RPMI7951 (cell line): ENCODE data around the gene S100P. TPM values are rescaled to one million over a fixed set of nuclear protein-coding genes. Genes with fewer than 3 reads are reported as not detected.
A peak's percentile ranks its signal among the peaks of the same experiment; 100 is the strongest.

ENCODE experiments used
- DNase-seq: peaks from one replicate; pipeline ENCODE4 v3.0.0-alpha.2; 2012; ENCODE audit warnings: low read depth
- total RNA-seq: library from RNA; depleted of rRNA; stranded (reverse); fragments of >200 nt; shearing (Covaris generic); gene quantifications from 2 replicates; pipeline ENCODE4 v1.2.3, GENCODE V29; 2014

S100P gene
- total RNA-seq, 1 experiment from 2014 or later: not detected

DNA sequence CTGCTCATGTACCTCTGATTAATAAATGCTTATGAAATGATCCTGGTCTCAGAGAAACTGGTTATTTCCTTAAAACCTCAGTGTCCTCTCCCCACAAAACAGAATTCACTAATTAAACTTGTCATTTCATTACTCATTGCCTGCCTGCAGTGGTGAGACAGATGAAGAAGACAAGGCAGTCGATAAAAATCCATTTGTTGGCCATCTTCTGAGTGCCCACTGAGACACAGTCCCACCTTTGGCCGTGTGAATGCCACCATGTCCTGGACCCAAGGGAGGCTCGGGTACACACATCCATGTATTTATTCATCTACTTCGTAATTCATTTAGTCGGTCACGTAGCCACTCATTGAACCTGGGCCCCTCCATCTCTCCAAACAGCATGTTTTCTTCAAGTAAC lies 3.5 kb downstream of the S100P start:
- no peak for DNase-seq

DNA sequence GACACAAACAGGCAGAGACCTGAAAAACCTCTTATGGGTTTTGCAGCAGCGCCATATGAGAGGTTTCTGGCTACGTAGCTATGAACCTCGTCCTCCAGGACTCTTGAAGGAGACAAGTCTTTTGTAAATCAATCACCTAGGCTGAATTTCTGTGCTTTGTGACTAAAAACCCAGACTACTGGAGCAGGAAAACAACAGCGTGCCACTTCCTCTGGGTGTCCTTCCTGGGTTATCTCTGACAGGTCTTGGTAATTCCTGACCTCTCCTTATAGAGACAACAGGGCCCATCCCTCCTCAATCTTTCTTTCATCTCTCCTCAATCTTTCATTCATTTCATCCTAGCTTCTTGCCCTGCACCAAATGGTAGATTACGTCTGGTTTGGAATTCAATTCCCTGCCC lies 5.7 kb downstream of the S100P start:
- DNase-seq: no peak

DNA sequence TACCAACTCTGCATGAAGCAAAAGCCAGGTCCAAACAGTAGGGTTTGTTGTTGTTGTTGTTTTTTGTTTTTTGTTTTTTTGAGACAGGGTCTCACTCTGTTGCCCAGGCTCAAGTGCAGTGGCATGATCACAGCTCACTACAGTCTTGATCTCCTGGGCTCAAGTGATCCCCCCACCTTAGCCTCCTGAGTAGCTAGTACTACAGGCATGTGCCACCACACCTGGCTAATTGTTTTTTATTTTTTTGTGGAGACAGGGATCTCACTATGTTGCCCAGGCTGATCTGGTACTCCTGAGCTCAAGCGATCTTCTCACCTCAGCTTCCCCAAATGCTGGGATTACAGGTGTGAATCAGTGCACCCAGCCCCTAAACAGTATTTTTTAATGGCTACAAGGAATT lies 6.2 kb downstream of the S100P start:
- no peak for DNase-seq

DNA sequence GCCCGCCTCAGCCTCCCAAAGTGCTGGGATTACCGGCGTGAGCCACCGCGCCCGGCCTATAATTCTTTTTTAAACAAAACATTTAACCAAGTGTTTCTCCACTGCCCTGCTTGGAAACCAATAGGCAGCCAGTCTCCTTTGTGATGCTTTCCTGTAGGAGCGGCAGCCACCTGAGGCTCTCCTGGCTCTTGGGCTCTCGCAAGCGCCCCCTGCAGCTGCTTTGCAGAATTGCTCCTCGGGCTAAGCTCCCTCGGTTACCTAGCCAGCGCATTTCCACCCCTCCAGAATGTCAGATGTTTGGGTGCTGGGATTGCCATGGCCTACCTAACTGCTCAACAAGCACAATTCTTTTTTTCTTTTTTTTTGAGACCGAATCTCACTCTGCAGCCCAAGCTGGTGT lies 7.7 kb downstream of the S100P start:
- no peak for DNase-seq

DNA sequence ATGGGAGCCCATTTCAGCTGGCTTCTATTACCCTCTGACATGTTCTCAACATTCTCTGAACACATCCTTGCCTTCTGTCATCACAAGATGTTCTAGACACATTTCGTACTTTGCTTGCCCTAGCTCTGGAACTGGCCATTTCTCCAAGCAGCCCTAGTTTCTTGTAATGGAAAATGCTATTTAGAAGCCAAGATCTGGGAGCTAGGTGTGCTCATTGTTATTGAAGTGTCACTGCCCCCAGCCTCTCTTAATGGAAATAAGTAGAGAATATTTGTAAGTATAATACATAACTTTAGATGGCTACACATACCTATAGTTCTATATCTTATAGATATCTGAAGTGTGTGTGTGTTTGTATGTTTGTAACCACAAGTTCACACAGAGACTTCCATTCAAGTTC lies 9.1 kb downstream of the S100P start:
- DNase-seq: no peak

DNA sequence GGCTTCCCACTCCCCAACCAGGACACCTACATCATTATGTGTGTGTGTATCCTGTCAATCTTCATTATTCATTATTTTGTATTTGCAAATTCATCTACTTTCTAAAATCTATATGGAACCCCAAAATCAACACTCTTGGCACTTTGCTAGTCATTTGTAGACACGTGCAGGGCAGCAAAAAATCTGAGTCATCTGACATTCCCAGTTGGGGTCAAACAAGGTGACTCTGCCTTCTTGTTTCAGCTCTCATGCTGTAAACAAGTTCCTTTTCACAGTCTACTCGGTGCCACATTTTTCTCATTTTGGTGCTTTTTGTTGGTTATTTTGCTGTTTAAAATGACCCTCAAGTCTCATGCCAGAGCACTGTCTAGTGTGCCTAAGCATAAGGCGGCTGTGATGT lies 10.1 kb downstream of the S100P start:
- DNase-seq: no peak

DNA sequence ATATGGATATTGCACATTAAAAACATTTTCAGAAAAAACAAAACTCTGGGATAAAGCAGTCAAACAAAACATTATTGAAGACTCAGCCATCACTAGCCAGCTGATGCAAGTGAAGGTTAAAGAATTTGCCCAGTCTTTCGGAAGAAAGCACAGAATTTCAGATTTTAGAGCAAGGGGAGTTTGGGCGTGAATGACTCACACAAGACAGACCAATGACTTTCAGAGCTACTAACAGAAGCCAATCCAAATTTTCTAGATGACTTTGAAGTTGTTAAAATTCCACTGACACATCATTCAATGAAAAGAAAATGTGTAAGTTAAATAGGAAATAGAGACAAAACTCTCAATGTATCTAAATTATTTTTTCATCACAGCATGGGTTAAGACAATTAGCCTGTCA lies 12.0 kb downstream of the S100P start:
- DNase-seq: no peak

DNA sequence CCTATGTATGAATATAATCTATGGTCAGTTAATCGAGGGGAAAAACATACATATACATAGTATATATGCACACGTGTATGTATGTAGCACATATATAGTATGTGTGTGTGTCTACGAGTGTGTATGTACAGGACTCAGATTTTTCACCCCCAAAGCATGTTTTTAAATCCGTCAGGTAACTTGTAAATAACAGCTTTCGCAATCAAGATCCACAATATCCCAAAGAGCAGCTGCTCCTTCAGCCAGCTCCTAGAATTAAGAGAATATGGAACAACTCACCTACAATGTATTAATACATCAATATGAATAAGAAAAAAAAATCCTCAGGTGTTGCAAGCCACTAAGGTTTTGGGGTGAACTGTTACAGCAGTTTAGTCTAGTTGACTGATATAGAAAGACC lies 12.5 kb downstream of the S100P start:
- no peak for DNase-seq

DNA sequence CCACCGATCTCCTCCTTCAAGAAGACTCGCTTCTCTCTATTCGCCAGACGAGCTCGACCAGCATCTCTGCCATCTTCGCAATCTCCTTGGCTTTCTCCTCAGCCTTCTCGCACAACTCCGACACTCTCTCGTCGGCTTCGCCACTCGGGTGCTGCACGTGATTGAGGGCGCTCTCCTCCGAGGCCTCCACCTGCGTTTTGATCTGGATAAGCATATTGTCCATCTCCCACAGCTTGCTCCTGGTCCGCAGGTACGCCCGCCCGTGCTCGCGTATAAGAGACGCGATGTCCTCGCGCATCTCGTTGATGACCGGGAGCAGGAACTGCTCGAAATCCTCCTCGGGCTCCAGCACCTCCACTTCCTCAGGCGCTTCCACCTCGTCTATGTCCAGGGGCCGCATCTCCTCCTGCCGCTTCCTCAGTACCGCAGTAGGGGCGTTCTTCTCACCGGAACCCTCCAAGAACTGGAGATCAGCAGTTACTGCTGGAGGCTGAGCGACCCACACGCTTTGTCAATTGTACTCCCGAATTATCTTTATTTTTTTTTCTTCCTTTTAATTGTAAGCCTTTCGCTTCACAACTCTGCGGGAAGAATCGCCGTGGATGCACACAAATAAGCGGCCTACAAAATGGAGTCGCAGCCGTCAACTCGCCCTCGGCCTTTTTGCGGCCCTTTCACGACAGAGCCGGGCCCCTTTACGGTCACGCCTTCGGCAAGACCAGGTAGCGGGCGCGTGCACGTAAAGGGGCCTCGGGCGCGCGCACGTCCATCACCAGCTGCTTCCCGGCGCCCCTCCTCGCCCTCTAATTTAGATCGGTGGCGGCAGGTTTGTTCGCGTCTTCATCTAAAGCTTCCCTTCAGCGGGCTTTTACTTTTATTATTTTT lies 15.8 kb downstream of the S100P start, which contains the start of gene MRFAP1L1:
TSS of gene MRFAP1L1 (minus strand) at position 636 of the 885 bp plus-strand sequence. CDS start at position 400, 236 bp downstream.
- DNase-seq: peak; percentile 94

DNA sequence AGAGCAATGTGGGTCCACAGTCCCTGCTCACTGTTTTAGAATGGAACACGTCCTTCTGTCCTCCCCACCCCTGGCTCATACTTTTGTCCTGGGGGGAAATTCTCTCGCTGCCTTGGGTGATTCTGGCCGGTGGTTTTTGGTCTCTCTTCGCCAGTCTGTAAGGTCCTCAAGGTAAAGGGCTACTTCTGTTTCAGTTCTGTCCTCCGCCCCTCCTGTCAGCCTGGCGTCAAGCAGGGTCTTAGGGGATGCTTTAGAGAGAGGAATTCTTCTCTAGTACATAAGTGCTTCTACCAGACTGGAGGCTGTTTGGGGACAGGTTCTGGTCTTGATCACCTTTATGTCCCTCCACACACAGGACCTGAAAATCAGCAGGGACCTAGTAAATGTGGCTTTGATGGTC lies 16.6 kb downstream of the S100P start:
- no peak for DNase-seq

DNA sequence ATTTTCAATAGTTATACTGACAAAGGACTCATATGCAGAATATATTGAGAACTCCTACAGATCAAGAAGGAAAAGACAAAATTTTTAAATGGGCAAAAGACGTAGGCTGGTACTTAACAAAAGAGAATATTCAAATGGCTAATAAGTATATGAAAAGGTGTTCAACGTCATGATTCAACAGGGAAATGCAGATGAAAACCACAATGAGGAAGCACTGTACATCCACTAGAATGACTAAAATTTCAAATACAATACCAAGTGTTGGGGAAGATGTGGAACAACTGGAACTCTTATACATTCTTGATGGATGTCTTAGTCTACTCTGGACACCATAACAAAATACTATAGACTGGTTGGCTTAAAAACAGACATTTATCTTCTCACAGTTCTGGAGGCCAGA lies 17.3 kb downstream of the S100P start:
- DNase-seq: no peak

DNA sequence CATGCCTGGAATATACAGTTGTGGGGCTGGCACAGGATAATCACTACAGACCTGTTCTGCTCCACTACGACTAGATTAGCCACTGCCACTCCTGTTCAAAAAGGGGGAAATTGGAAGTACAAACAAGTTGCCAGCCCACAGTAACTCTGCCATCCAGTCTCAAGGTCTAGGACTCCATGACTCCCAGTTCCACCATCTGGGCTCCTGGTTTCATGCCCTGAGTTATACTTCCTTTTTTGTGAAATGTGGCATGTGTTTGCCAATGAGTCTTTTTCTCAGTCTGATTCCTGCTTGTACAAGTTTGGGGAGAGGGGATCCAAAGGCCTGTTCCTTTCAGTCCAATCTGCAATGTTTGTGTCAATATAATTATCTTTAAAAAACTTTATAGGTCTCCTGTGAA lies 21.3 kb downstream of the S100P start:
- no peak for DNase-seq

DNA sequence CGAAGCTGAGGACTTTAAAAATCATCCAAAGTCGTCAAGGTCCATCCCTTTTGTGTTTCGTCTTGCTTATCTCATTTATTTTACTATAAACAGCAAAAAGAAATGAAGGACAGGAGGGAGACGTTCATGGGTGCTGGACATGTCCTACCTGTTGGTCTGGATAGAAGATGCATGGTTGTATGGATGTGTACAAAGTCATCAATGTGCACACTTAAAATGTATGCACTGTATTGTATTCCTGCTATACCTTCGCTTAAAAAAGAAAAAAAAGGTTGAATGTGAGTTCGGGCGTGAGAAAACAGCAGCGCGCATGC lies 22.0 kb downstream of the S100P start:
- DNase-seq: no peak

DNA sequence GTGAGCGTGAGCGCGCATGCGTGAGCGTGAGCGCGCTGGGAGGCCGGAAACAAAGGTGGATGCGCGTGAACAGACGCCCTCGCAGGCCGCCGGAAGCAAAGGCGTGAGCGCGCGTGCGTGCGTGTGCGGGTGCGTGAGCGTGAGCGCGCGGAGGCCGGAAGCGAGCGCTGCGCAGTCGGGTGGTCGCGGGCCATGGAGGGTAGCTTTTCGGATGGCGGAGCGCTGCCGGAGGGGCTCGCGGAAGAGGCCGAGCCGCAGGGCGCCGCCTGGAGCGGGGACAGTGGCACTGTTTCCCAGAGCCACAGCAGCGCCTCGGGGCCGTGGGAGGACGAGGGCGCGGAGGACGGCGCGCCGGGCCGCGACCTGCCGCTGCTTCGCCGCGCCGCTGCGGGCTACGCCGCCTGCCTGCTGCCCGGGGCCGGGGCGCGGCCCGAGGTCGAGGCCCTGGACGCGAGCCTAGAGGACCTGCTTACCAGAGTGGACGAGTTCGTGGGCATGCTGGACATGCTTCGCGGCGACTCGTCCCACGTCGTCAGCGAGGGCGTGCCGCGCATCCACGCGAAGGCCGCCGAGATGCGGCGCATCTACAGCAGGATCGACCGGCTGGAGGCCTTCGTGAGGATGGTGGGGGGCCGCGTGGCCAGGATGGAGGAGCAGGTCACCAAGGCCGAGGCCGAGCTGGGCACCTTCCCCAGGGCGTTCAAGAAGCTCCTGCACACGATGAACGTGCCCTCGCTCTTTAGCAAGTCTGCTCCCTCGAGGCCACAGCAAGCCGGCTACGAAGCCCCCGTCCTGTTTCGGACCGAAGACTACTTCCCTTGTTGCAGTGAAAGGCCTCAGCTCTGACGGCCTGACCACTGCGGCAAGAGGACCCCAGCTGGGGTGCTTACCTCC lies 22.6 kb downstream of the S100P start, which contains the start of gene BLOC1S4:
TSS of gene BLOC1S4 (plus strand) at position 157 of the 894 bp plus-strand sequence. CDS start at position 193, 36 bp downstream.
- DNase-seq: peak; percentile 85

DNA sequence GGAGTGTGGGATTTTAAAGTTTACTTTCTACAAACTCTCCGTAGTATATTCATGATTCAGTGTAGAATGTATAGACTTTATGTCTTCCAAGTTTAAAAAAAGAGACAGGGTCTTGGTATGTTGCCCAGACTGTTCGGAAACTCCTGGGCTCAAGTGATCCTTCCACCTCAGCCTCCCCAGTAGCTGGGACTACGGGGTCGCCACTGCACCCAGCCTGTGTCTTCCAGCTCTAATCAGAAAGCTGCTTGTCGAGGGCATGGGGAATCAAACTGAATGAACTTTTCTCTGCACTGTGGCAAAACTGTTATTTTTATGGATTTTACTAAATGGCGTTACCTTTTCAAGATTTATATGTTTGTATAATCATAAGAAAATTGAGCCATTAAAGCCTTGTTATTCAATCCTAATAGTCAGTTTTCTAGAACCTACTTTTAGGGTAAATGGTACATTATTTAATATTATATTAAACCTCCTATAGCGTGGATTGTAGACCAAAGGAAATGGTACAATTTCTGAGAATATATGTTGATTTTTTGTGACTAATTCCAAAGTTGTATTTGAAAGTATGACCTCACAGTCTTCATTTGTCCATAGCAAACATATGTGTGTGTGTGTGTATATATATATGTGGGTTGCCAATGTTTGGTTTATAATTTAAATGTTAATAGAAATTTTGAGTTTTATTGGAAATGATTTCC lies 23.4 kb downstream of the S100P start:
- no peak for DNase-seq

DNA sequence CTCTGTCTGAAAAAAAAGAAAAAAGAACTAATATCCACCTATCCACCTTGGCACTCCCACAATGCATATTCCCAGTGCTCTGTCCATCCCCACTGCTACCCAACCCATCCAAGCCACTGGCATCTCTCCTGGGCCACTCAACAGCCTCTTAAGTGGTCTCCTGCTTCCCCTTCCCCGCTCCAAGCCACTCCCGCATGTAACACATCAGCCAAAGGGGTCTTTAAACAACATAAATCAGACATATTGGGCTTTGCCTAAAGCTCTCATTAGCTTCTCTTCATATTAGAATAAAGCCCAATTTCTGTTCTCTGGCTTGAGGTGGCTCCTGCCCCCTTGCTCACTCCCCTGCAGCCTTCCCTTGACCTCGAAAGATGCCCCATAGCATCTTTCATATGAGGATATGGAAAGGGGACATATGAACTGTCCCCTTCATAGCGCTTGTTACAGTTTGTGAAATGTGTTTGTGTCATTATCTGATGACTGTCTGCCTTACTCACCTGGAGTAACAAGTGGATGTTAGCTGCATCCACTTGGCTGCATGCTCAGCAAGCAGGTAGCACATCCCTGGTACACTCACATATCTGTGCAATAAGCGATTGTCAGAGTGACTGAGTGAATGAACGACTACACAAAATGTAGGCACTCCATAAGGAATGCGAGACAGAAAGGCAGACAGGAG lies 25.4 kb downstream of the S100P start:
- no peak for DNase-seq

DNA sequence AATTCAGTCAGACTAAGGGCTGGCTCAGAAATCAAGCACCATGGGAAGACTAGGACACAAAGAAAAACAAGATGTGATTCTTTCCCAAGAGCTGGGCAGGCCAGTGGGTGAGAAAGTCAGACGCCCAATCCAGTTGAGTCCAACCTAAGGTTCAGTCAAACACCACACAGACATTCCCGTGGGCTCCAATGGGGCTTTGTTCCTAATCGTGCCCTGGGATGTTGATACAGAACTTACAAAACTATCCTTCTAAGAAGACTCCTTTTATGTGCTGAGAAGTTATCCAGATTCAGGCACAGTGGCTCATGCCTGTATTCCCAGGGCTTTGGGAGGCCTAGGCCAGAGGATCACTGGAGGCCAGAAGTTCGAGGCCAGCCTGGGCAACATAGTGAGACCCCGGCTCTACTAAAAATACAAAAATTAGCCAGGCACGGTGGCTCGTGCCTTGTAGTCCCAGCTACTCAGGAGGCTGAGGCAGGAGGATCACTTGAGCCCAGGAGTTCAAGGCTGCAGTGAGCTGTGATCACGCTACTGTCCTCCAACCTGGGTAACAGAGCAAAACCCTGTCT lies 26.0 kb downstream of the S100P start:
- DNase-seq: no peak

DNA sequence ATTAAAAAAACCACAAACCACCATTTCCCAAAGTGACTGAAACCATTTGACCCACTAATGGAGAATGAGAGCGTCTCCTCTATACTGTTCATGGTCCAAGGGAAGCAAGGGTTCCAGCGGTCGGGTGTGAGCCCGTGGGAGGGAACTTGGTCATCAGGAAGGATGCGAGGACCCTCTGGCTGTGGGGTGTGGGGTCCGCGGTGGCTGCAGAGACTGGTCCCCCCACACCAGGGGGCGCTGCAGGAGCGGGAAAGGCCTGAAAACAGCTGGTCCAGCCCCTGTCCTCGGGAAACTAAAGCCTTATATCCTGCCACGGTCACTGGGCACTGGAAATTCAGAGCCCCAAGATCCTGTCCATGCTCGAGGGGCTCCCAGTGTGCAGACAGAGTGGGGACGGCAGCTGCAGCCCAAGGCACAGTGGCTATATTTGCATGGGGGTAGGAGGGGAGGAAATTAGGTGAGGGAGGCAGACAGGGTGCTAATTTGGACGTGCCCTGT lies 26.6 kb downstream of the S100P start:
- peak; percentile 68 for DNase-seq

DNA sequence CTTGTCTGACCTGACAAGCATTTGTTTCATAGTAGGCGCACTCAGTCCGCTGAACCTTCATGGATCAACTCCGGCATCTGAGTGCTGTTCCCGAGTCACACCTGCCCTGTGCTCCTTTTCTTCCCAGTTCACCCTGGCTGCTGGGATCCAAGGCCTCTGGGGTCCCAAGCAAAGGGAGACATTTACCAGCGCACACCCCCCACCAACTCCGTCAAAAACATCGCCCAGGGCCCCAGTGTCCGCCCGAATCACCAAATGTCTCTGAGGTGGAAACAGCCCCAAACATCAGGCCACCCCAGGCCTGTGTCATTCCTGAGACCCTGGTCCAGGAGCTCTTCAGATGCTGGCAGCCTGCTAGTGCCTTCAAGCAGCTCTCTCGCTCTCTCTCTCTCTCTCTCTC lies 27.4 kb downstream of the S100P start:
- DNase-seq: no peak

DNA sequence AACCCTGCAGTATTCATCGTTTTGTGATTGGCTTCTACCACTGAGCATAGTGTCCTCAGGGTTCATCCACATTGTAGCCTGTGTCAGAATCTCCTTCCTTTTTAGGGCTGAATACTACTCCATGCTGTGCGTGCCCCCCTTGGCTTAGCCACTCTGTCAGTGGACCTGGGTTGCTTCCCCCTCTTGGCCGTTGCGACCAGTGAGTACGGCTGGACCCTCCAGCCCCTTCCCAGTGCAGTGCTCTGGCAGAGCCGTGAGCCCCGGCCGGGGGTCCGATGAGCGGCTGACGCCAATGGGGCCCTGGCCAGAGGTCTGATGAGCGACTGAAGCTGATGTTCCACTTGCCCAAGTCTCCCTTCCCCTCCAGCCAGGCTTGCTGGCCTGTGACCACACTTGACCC lies 29.2 kb downstream of the S100P start:
- no peak for DNase-seq

DNA sequence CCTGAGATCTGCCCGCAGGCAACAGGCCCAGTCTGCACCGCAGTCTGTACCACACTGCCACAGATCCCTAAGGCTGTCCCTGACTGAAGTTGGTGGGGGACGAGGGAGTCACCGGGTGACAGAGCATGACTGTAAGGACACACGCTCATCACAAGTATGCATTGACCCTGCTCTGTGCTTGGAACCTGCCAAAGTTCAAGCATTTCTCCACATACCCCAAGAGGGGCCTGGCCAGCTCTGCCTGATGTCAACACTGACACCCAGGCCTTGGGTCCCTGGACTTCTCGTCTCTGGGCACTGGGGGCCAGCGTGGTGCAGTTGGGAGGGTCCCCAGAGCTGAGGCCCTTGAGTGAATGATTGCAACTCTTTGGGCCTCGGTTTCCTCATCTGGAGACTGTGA lies 30.2 kb downstream of the S100P start:
- no peak for DNase-seq
